UCSD-AML1 (cell line): ENCODE data around the gene EPS8.
"Not testable (repeated sequence)": the region's sequence is repeated elsewhere in the genome, so short reads cannot be mapped to it uniquely, and the experiment has no call there.

ENCODE experiments used
- DNase-seq: peaks from one replicate; lab custom pipeline; 2025; ENCODE audit not compliant: unreplicated experiment; lab: John Stamatoyannopoulos, UW

EPS8 gene

GRCh38 chr12:15662303-15662980 is 126.7 kb downstream of the EPS8 start:
- no peak for DNase-seq

DNA sequence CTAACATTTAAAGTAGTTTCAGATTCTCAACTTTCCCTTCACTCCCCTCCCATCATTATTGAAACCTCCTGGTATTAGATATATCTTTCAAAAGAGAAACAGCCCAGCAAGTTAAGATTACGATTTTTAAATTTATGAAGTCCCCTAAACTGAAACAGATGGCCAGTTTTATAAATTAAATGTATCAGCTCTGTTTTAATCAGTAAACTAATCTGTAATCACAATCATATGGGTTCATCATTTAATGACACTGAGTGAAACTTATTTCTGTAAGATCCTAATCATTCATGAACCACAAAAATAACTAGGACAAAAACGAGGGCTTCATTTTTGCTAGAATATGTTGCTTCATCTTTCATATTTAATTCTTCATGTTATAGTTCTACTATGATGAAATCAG is 137.8 kb downstream of the EPS8 start:
- DNase-seq: no peak

DNA sequence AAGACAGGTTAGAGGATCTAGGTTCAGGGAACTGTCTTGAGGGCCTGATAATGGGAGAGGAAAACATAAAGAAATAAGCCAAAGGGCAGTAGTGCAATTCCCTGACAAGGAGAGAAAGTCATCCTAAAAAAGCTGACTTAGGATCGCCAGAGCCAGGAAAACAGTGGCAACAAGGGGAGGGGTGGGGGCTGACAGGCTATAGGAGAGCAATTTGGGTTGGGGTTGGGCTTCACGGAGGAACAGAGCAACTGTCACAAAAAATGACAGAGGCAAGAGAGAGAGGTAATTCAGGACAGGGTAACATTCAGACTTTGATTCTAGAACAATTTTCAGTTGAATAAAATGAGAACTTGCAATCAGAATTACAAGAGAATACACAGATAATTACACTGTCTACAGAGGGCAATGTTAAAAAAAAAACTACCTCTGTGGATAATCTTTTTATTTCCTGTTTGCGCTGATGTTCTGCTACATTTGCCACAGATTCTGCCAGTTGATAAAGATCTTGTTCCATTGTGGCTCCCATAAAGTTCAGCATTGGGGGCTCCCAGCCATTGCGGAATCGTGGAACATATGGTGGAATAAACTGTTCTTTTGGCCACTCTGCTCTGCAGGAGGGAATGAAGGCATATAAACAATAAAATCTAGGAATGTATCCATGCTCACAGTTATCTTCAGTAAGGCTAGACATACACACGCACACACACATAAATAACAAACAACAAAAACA is 138.6 kb downstream of the EPS8 start:
- no peak for DNase-seq

GRCh38 chr12:15649347-15649746 is 139.8 kb downstream of the EPS8 start:
- no peak for DNase-seq

DNA sequence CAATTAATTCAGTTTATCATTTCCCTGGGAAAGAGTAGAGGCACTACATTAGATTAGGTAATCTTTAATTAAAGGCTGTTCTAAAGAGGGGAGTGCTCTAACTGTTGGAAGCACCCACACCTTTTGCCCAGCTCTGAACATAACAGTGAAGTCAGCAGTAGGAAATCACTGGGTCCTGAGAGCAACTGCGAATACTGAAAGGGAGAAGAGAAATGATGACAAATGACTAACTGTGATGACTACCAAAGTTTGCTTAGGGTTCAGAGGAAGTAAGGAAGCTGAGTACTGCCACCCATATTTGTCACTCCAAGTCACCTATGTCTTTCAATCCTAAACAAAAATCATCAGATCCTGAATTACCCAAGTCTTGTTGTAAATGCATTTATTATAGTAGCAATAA is 140.6 kb downstream of the EPS8 start:
- no peak for DNase-seq

GRCh38 chr12:15646581-15646980 is 142.6 kb downstream of the EPS8 start:
- DNase-seq: no peak

DNA sequence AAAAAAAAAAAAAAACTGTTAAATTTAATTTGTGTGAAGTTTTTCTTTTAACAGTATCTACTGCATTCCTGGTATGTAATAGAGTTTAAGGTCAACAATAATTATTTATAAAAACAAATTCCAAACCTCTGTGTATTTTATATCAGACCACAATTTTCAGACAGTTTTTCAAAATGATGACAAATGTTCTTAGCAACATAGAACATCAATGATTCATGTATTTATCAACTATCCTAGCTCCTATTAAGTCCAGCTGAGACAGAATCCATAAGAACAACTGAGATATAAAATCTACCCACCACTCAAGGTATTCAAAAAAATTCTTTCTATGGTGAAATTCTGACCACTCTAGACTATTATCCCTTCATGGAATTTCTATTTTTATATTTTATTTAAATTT is 144.5 kb downstream of the EPS8 start:
- no peak for DNase-seq

DNA sequence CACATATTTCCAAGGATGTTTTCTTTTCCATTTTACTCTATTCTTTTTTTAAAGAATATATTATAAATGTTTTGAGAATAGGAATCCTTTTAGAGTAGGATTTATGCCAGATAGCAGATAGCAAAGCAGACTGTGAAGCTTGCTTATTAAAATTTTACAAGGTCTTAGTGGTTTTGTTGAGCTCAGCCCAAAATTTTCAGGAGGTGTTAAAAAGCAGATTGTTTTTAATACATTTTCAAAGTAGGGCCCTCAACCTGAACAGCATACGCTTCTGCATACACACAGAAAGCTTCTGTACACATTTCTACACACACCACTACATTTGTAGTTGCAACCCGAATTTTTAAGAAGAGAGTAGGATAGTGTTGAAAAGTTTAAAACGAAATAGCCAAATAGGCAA is 151.0 kb downstream of the EPS8 start:
- DNase-seq: no peak

DNA sequence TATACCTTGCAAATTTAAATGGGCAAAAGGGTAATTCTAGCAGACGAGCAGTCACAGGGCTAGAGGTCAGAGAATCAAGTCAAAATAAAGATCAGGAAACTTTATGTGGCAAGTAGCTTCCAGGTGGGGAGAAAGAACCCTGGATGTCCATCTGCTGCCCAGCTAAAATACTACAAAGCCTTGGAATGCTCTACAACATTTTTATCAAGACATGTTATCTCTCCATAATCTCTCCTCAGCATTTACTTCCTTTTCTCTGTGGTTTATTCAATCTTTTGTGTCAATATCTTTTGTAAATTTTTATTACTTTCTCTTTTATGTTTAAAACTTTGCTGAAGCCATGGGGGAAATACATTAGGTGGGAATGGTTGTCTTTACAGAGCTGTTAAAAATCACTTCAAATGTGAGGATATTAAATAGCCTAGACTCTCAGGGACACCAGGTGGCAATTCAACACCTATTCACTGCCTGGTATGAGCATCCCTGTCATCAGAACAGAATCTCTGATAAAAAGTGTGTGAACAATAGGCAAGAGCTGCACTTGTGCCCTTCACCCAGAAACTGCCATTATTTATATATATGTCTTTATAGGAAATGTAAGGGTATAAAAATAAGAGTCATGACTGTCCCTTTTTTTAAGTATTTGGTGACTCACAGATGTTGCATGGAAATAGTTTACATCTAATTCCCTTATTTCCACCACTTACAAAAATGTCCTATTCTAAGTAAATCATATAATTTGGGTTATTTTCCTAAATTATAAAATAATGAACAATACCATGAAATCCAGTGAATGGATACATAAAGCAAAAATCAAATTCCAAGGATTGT is 152.9 kb downstream of the EPS8 start:
- DNase-seq: no peak

GRCh38 chr12:15634010-15634683 is 155.0 kb downstream of the EPS8 start:
- DNase-seq: no peak

GRCh38 chr12:15633201-15633600 is 156.0 kb downstream of the EPS8 start:
- DNase-seq: no peak

DNA sequence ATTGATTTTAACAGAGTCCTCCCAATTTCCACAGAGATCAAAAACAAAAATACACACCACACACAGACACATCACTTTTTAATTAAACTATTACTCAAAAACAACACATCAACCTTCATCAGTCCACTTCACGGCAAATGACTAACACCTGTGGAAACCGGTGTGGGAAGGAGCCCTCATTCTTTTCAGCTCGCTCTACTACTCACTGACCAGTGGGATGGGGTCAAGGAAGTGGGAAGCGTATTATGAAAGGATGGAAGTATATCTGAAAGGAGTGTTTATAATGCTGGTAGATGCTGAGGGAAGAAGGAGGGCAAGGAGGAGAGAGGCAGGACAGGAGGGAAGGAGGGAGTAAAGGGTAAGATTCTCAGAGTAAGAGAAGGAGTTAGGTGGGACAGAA is 156.5 kb downstream of the EPS8 start:
- DNase-seq: no peak

DNA sequence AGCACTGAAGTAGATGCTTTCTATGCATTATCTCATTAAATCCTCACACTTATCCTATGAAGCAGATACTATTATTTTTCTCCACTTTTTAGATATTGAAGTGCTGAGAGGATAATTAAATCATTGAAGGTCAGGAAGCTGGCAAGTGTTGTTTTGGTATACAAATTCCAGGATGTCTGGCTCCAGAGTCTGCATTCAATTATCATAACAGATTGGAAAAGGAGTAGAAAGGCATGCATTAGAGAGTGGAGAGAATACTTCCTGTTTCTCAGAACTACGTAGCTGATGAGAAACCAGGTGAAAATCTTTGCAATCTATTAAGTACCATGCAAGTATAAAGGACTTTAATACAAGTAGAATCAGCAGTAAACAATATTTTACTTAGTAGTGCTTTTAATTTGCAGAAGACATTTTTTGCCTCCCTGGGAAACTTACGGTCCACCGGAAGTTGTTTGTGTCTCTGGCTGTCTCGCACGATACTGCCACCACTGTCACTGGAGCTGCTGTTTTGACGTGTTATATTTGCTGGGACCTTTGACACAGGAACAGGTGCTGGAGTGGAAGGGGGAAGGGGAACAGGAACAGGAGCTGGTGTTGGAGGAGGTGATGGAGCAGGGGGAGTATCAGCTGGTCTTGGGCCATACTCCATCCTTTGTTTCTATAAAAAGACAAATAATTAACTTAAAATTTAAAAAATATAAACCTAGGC is 158.0 kb downstream of the EPS8 start:
- no peak for DNase-seq

- no peak for DNase-seq
Observed at GRCh38 chr12:15629761-15630160, 159.4 kb downstream of the EPS8 start.

GRCh38 chr12:15629108-15629507 is 160.1 kb downstream of the EPS8 start:
- no peak for DNase-seq

DNA sequence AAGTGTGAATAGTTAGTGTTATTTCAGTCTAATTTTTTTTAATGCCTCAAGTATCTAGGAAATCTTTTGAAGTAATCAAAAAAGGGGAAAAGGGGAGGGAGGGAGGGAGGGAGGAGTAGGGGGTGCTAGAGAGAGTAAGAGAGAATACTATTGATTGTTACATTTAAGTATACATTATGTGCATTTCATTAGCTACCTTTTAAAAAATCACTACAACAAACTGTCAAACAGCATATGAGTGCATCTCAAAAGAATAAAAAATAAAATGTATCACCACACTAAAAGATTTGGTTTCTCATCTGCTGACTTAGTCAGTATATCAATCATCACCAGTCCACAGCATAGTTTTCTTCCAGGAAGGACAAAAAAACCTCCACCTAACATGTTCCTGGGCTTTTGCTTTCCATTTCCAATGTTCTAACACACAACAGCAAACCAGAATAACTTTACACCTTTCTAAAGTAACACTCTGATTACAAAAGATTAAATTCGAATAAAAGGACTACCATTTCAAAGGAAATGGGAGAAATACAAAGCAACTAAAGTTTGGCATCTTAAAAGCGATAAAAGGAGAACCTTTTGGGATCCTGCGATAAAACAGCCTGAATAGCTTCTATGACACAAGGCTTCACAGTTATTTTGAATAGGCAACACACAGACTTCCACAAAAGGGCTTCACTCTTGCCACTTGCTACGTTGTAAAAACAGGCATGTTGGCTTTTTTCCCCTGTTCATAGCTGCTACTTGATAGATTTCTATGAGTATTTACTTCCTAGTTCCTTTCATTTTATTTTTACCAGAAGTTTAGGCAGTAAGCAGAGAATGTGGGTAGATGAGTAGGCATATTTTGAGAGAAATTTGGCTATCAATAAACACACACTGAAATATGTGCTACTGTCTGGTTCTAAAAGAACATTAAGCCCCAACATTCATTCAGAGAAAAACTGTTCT is 160.9 kb downstream of the EPS8 start:
- no peak for DNase-seq

- DNase-seq: no peak
Observed at GRCh38 chr12:15625075-15625474, 164.1 kb downstream of the EPS8 start.

DNA sequence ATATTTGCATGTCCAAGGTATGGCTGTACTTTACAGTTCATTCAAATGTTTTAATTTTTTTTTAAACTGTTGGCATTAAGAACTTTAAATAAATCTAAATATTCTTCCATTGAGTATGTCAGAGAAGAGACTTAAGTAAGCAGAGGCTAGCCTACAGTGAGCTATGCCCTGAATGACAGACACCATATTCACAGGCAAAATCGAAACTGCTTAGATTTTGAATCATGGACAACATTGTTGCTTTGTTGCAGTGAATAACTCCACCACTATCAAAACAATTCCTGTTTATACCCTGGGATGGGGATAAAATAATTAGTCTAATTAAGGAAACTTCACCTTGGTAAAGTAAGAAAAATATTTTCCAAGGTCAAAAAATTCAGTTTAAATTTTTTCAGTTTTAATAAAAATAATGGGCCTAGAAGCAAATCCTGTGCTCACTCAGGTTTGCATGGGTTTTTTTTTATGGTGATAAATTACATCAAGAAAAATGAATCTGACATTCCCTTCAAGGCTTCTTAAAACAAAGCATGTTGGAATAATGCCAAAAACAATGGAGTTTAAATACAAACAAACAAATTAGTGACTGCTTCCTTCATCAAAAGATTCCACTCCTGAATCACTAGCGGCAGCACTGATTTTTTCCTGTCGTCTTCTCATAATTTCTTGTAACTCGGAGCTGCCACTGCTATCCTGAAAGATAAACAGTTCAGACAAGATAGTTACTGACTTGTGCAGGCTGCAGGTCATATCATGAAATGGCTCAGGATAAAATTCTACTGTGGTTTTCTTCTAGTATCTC is 168.2 kb downstream of the EPS8 start:
- no peak for DNase-seq

DNA sequence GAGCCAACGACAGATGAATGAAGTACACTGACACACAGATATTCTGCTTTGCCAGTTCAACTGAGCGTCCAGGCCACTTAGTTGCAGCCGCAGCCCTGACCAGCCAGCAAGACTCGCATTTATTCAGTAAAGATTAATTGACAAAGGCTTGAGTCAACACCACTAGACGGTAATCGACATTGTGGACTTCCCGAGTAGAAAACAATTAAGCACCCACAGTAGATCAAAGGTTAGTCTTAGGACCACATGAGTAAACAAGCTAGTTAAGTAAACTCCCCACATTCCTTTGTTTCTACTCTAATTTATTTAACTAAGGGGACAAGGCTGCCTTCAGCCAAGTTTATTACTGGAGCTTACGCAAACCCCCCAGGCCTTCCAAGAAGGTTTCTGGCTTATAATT is 172.7 kb downstream of the EPS8 start:
- DNase-seq: not testable (repeated sequence)
